OCI-LY7 (cell line): ENCODE data around the gene TMEM184B.

ENCODE experiments used
- CTCF ChIP-seq: fragments of 200-600 bp; sonication (generic); conservative IDR thresholded peaks from 2 replicates; pipeline ENCODE4 v1.5.1; 2014; ENCODE audit warnings: mild to moderate bottlenecking, antibody characterized with exemption, low read length, moderate library complexity, mixed read lengths
- EZH2phosphoT487 ChIP-seq: fragments of 200-600 bp; sonication (generic); IDR thresholded peaks from 2 replicates; pipeline ENCODE4 v1.6.1; 2018; ENCODE audit warnings: low read depth, borderline replicate concordance, mild to moderate bottlenecking, mixed run types, antibody characterized with exemption, low read length, moderate library complexity, mixed read lengths

DNA sequence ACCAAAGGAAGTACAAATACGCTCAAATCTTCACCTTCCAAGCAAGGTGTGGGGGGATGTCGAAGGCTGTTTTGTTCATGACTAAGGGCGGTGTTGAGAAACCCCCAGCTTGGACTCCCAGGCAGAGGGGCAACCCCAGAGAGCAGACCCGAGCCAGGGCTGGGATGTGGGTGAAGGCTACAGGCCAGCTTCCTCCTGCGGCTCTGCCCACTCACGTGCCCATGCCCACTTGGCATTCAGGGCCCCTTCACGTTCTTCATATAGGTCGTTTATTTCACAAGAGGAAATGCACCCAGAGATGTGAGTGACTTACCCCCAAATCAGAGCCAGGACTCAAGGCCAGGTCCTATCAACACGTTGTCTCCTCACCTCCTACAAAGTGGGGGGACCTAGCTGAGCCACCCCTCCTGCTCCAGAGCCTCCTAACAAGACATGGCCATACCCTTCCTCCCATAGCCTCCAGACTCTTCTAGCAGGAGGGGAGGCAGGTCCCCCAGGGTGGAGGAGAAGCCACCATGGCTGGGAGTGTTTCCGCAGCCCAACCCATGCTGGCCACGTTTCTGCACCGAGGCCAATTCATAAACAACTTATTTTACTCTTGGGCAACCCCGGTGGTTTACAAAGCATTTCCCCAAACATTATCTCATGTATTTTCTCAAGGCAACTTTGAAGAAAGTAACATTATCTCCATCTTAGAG, 22.0 kb downstream of the TMEM184B start:
- TF ChIP-seq CTCF (no peak), EZH2phosphoT487 (no peak)
